ENCODE results near the gene CNPY1. TPM values are rescaled to one million over a fixed set of nuclear protein-coding genes. Genes with fewer than 3 reads are reported as not detected.

CNPY1 gene
- total and polyA plus RNA-seq, 2 experiments from 2014 or later = 0.15 TPM; not detected in 1

GRCh38 chr7:155489158-155489840 lies 57.1 kb downstream of the CNPY1 start:
- peaks cover 100% of the 10 kb centered on the region for H3K27me3 ChIP-seq

GRCh38 chr7:155488483-155489127 lies 57.8 kb downstream of the CNPY1 start:
- Histone ChIP-seq H3K27ac (no peak overlapping the region), H3K4me3 (no peak overlapping the region), H3K36me3 (no peaks in the 10 kb centered on the region), H3K9me3 (ENCODE audit: low read depth) (no peaks in the 10 kb centered on the region), H3K27me3 (peaks cover 100% of the 10 kb centered on the region), H3K4me1 (ENCODE audit: low read depth) (no peaks in the 10 kb centered on the region)
- DNase-seq (ENCODE audit: low read depth in 1 of 2, low spot score in 1 of 2) = no peak
- TF ChIP-seq, protein P1, sequence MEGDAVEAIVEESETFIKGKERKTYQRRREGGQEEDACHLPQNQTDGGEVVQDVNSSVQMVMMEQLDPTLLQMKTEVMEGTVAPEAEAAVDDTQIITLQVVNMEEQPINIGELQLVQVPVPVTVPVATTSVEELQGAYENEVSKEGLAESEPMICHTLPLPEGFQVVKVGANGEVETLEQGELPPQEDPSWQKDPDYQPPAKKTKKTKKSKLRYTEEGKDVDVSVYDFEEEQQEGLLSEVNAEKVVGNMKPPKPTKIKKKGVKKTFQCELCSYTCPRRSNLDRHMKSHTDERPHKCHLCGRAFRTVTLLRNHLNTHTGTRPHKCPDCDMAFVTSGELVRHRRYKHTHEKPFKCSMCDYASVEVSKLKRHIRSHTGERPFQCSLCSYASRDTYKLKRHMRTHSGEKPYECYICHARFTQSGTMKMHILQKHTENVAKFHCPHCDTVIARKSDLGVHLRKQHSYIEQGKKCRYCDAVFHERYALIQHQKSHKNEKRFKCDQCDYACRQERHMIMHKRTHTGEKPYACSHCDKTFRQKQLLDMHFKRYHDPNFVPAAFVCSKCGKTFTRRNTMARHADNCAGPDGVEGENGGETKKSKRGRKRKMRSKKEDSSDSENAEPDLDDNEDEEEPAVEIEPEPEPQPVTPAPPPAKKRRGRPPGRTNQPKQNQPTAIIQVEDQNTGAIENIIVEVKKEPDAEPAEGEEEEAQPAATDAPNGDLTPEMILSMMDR (IDR thresholded peaks at IDR 0.05; ENCODE audit: low read depth, low read length) = no peak

More at GRCh38 chr7:155489158-155489840, 57.1 kb downstream of the CNPY1 start:
- TF ChIP-seq, protein P1 (IDR thresholded peaks at IDR 0.05; ENCODE audit: low read depth, low read length) = no peak
- H3K36me3 ChIP-seq = no peaks in the 10 kb centered on the region
- no peak for DNase-seq (ENCODE audit: low read depth in 1 of 2, low spot score in 1 of 2)
- H3K9me3 ChIP-seq (ENCODE audit: low read depth) = no peaks in the 10 kb centered on the region
- H3K4me3 ChIP-seq = no peak overlapping the region
- H3K27ac ChIP-seq = no peak overlapping the region
- no peaks in the 10 kb centered on the region for H3K4me1 ChIP-seq (ENCODE audit: low read depth)

DNA sequence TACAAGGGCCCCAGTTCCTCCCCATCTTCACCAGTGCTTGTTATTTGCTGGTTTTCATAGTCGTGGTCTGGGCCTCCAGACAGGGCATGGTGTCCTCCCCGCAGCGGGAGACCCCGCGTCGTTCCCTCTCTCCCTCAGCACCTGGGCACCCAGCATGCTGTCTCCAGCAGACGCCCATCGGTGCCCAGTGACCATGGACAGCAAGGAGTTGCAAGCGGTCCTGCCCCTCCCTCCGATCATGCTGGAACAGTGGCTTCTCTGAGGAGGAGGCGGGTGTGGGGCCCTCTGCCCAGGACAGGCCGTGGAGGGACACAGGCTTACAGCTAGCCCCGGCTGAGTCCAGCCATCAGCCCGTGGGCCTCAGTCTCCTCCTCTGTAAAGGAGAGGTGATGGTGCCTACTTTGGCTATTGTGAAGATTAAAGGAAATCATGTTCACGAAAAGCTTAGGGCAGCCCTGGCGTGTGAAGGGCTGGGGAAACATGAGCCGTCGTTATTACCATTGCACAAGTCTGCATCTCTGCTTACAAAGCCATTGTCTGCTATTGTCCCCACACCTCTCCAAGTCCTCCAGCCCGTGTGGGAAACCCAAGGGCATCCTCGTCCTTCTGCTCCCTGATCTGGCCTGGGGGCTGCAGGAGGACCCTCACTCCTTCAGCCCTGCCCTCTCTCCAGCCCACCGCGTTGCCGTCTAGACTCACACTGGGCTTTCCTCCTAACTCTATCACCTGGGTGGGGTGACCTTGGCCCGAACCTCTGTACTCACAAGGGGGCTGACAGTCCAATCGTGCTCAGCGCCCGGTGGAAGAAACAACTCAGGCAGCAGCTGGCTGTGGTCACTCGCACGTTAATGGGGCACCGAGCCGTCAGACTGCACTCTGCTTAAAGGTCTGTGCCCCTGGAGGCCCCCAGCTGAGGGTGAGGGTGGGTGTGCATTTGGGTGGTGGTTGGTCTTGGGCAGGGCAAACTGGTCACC lies 58.6 kb downstream of the CNPY1 start:
- Histone ChIP-seq H3K4me1 (ENCODE audit: low read depth) (no peaks in the 10 kb centered on the region), H3K4me3 (no peak overlapping the region), H3K9me3 (ENCODE audit: low read depth) (no peaks in the 10 kb centered on the region), H3K27me3 (peaks cover 100% of the 10 kb centered on the region), H3K27ac (no peak overlapping the region), H3K36me3 (no peaks in the 10 kb centered on the region)
- DNase-seq (ENCODE audit: low read depth in 1 of 2, low spot score in 1 of 2) = no peak
- TF ChIP-seq, protein P1 (IDR thresholded peaks at IDR 0.05; ENCODE audit: low read depth, low read length) = no peak

- Histone ChIP-seq H3K27ac (no peak overlapping the region), H3K4me1 (ENCODE audit: low read depth) (no peaks in the 10 kb centered on the region), H3K27me3 (peaks cover 100% of the 10 kb centered on the region), H3K4me3 (no peak overlapping the region), H3K9me3 (ENCODE audit: low read depth) (no peaks in the 10 kb centered on the region), H3K36me3 (no peaks in the 10 kb centered on the region)
- TF ChIP-seq, protein P1 (IDR thresholded peaks at IDR 0.05; ENCODE audit: low read depth, low read length) = no peak
- DNase-seq (ENCODE audit: low read depth in 1 of 2, low spot score in 1 of 2) = no peak
Observed at GRCh38 chr7:155486783-155487508, 59.4 kb downstream of the CNPY1 start.

All from cardiac muscle cell (in vitro differentiated cells and primary cell).